Left cardiac atrium (tissue), 4 donors: ENCODE results near the gene CD2AP. TPM values are rescaled to one million over a fixed set of nuclear protein-coding genes. Genes with fewer than 3 reads are reported as not detected.
"Not testable (repeated sequence)": the region's sequence is repeated elsewhere in the genome, so short reads cannot be mapped to it uniquely, and the experiment has no call there.

Source experiments
- ATAC-seq, 2 donors: fragments of 200-7000 bp; cut with Tn5 transposase; one replicate each; pipeline ENCODE4 v1.9.1; 2020; ENCODE audit warnings: mild to moderate bottlenecking in 2 of 2, moderate library complexity in 2 of 2
- DNase-seq: peaks from one replicate; pipeline ENCODE4 v3.0.0-alpha.2; 2020
- intact Hi-C, 2 donors: fragments of 100-400 bp; cut with DNase I; formaldehyde crosslinking; loops; one replicate each; pipeline versions ENCODE4 v1.14.1 to v1.15.1; 2022 to 2023
- total RNA-seq, 2 donors: library from RNA; stranded (reverse); fragmentation: NEBNext Ultra II Directional; extraction: Animal tissue kit (Norgen Biotek cat#: 25700); gene quantifications; one replicate each; pipeline ENCODE4 v1.2.1, GENCODE V29; 2021
- donor health status: DM: no; HTN: yes; CAD: no.
- donor health status: DM: no; HTN: yes; CAD: no; lungs with severe emphysema.
- donor health status: DM: yes; HTN: yes; CAD: no.
- donor health status: Dilated cardiomyopathy.

Gene CD2AP
- total RNA-seq, 2 donors from 2014 or later = 12.5 to 16.7 TPM

- ATAC-seq (no peak), DNase-seq (no peak)
- intact Hi-C loops = no loop called here
Measured at GRCh38 chr6:47535316-47536225, 58.0 kb downstream of the CD2AP start.

- intact Hi-C loops = no loop called here
- ATAC-seq (no peak), DNase-seq (no peak)
Measured at GRCh38 chr6:47536816-47537401, 59.3 kb downstream of the CD2AP start.

DNA sequence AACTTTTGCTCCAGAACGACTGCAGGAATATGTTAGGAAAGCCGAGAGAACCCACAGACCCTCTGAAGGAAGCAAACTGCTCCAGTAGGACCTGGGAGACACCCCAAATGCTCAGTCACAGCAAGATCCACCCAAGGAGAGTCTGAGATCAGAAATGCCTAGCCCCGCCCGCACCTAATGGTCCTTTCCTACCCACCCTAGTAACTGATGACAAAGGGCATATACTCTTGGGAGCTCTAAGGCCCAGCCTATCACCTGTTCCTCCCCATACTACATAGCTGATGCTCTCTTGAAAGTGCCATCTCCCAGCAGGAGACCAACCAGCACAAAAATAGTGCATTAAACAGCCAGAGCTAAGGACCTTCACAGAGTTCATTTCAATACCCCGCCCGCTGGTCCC is 67.6 kb downstream of the CD2AP start:
- DNase-seq = no peak
- intact Hi-C loops = no loop called here
- ATAC-seq = no peak

DNA sequence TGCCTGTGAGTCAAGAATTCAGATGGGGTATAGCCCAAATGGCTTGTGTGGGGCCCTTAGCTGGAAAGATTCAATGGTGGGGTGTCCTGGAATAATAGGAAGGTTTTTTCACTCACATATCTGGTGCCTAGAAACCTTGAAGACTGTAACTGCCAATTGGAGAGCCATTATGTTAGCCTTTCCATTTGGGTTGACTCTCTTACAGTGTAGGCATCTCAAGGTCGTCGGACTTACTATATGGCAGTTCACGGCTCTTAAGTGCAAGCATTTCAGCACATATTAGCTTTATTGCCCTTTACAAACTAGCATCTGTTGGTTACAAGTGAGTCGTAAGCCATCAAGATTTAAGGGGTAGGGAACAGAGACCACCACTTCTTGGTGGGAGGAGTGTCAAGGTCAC is 74.1 kb downstream of the CD2AP start:
- no peak for DNase-seq
- no peak for ATAC-seq
- intact Hi-C loops = no loop called here

DNA sequence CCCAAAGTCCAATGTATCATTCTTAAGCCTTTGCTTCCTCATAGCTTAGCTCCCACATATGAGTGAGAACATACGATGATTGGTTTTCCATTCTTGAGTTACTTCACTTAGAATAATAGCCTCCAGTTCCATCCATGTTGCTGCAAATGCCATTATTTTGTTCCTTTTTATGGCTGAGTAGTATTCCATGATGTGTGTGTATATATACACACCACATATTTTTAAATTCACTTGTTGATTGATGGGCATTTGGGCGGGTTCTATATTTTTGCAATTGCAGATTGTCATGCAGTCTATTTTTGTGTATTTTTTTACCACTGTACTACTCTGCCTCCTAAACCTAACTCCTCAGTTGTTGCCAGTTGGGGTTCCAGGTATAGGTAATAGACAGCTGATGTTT is 74.7 kb downstream of the CD2AP start:
- intact Hi-C loops = no loop called here
- ATAC-seq = no peak
- no peak for DNase-seq

DNA sequence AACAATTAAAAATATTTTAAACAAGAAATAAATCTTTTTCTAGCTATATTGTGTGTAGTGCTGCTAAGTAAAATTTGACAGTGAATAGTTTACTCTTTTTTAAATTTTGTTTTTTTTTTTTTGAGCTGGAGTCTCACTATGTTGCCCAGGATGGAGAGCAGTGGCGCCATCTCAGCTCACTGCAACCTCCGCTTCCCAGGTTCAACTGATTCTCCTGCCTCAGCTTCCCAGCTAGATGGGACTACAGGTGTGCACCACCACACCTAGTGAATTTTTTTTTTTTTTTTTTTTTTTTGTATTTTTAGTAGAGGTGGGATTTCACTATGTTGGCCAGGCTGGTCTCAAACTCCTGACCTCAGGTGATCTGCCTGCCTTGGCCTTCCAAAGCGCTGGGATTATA is 75.7 kb downstream of the CD2AP start:
- intact Hi-C loops, ATAC-seq, DNase-seq: not testable (repeated sequence)

DNA sequence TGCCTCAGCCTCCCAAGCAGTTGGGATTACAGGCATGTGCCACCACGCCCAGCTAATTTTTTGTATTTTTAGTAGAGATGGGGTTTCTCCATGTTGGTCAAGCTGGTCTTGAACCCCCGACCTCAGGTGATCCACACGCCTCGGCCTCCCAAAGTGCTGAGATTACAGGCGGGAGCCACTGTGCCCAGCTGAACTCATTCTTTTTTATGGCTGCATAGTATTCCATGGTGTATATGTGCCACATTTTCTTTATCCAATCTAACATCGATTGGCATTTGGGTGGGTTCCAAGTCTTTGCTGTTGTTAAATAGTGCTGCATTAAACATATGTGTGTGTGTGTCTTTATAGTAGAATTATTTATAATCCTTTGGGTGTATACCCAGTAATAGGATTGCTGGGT is 78.9 kb downstream of the CD2AP start:
- DNase-seq, intact Hi-C loops, ATAC-seq: not testable (repeated sequence)

DNA sequence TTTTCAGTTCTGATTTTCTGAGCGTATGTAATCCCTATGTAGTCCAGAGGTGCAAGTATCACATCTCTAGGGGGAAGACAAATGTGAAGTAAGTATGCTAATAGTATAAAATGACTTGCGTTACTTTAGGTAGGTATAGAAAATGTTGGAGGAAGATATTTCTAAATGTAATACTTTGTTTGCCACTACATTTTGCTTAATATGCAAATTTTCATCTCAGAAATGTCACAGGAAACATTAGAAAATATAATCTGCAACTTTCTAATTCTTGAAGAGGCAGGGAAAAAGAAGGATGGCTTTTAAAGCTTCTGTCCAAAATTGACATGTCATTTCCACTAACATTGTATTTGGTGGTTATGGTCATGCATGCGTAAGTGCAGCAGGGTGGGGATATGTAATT is 85.6 kb downstream of the CD2AP start:
- DNase-seq (no peak), ATAC-seq (no peak)
- intact Hi-C loops = no loop called here

- DNase-seq, intact Hi-C loops, ATAC-seq: not testable (repeated sequence)
Measured at GRCh38 chr6:47566602-47567001, 89.0 kb downstream of the CD2AP start.

DNA sequence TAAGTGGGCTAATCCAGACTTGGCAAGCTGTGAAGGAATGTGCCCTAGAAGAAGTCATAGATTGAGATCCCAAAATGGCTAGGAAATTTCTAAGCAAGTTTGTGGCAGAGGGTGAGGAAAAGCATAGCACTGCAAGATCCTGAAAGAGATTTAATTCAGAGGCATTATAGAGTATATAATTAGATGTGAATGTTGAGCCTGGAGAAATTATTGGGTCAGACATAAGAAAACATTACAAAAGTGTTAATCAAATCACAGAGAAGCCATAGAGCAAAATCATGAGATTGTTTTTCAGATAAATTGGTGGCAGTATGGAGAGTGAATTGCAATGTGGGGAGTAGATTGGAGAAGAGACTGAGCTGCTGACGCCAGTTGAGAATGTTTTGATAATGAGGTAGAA is 90.0 kb downstream of the CD2AP start:
- intact Hi-C loops = no loop called here
- DNase-seq = no peak
- no peak for ATAC-seq

DNA sequence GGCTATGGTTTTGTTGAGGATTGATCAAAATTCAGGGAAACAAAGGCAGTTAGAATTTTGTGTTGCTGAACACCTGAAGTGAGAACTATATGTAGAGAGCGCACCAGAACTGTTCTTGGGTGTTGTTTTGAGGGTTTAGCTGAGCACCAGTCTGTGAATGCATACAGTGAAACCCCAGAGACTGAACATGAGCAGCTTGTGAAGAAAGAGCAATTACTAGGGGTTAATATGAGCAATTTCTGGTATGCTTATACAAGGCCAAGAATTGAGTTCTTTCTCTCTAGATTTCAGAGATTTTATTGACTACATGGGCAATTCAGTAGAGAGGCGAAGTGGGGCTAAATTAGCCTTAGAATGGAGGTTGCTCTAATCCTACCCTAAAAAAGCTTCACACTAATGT is 93.9 kb downstream of the CD2AP start:
- intact Hi-C loops = no loop called here
- ATAC-seq = no peak

GRCh38 chr6:47573109-47573508 is 95.5 kb downstream of the CD2AP start:
- DNase-seq = no peak
- no peak for ATAC-seq
- intact Hi-C loops = no loop called here

More for the DNA sequence above, 93.9 kb downstream of the CD2AP start:
- no peak for DNase-seq

GRCh38 chr6:47574789-47575188 is 97.2 kb downstream of the CD2AP start:
- intact Hi-C loops = no loop called here
- ATAC-seq (no peak), DNase-seq (no peak)

GRCh38 chr6:47579040-47579439 is 101.5 kb downstream of the CD2AP start:
- ATAC-seq (no peak), DNase-seq (no peak)
- intact Hi-C loops = no loop called here

DNA sequence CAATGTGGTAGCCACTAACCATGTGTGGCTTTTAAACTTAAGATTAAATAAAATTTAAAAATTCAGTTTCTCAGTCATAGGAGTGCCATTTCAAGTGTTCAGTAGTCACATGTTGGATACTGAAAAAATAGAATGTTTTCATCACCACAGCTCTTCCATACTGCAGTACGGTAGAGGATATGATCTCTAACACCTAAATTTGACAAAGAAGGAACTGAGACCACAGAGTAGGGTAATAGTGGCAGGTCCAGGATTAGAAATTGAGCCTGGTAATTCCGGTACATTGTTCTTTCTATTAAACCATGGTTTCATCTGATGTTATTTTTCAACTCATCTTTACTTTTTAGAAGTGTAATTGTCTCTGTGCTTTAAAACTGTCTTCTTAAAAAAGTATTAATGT is 104.0 kb downstream of the CD2AP start:
- intact Hi-C loops = no loop called here

DNA sequence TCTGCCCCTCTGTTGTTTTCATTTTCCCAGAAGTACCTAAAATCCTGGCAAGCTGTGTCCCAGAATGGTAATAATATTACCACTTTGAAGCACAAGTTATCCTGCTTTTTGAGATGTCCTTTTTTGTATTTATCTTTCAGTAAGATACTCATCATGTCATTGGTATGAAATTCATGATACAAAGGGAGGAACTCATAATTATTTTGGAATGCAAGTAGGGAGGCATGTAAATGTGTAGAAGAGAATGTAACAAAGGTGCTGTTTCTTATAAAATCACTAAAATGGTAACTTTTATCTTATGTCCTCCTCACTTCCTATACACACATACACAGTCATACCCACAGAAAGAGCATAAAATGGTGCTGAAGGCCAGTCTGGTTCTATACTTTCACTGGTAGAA is 109.9 kb downstream of the CD2AP start:
- DNase-seq (no peak), ATAC-seq (no peak)
- intact Hi-C loops = no loop called here

More for the DNA sequence above, 104.0 kb downstream of the CD2AP start:
- DNase-seq = no peak
- no peak for ATAC-seq

DNA sequence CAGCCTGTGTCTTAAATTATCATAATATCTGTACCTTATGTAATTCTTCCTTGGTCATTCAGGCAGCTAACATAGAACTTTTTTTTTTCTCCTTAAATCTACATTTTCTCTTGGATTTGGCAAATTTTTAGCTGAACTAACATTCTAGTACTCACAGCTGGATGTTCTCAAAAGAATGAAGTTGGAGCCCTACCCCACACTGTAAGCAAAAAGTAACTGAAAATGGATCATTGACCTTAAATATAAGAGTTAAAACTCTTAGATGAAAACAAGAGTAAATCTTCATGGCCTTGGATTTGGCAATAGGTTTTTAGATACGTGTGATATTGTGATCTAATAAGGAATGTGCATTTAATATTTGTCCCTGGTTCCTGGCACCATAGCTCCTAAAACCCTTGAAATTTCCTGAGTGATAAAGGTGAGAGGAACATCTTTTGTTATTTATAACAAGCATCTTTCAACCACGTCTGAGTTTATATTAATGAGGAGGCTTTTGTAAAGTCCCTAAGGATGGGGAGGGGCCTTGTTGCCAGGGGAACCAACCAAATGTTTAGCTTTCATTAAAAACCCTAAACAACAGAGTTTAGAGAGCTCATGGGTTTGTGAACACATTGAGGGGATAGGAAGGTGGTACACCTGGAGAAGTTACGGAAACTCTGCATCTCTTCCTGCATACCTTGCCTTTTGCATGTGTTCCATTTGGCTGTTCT is 114.7 kb downstream of the CD2AP start:
- intact Hi-C loops = no loop called here
- ATAC-seq = no peak
- no peak for DNase-seq

DNA sequence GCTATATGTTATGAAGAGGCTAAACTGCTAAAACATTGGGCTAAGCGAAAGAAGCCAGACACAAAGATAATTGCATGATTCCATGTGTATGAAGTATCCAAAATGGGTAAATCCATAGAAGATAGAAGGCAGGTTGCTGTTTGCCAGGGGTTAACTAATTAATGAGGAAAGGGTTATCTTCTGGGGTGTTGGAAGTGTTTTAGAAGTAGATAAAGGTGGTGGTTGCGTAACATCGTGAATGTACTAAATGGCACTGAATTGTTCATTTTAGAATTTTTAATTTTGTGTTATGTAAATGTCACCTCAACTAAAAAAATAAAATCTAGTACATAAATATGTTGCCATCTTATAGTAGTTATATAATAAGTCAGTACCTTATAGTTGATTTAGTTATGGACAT is 116.4 kb downstream of the CD2AP start:
- intact Hi-C loops = no loop called here

GRCh38 chr6:47595785-47596184 is 118.2 kb downstream of the CD2AP start:
- no peak for ATAC-seq
- DNase-seq = no peak
- intact Hi-C loops = no loop called here

More for the DNA sequence above, 116.4 kb downstream of the CD2AP start:
- ATAC-seq (no peak), DNase-seq (no peak)

DNA sequence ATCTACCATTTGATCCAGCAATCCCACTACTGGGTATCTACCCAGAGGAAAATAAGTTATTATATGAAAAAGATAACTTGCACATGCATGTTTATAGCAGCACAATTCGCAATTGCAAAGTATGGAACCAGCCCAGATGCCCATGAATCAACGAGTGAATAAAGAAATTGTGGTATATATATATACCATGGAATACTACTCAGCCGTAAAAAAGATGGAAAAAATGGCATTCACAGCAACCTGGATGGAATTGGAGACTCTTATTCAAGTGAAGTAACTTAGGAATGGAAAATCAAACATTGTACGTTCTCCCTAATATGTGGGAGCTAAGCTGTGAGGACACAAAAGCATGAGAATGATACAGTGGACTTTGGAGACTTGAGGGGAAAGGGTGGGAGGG is 120.8 kb downstream of the CD2AP start:
- DNase-seq (no peak), ATAC-seq (no peak)
- intact Hi-C loops = no loop called here
